GM13976 (cell line): ENCODE measurements around the gene AGBL4.

ENCODE experiments used
- DNase-seq: peaks from one replicate; pipeline ENCODE4 v3.0.0; 2012; ENCODE audit warnings: low spot score
- CTCF ChIP-seq: IDR thresholded peaks from 2 replicates; pipeline ENCODE4 v1.5.1; 2012; ENCODE audit warnings: borderline replicate concordance, mild to moderate bottlenecking; ENCODE audit not compliant: insufficient read depth; ENCODE audit errors: extremely low read depth, missing control alignments, control extremely low read depth
- in situ Hi-C: fragments of 300-500 bp; cut with MboI; formaldehyde crosslinking; loops from one replicate; pipeline ENCODE4 v1.12.0; 2022; ENCODE audit warnings: low sequenced_read_pairs, mixed read lengths, inconsistent platforms; ENCODE audit not compliant: unreplicated experiment

AGBL4 gene

GRCh38 chr1:48966583-48966982 is 1057.2 kb downstream of the AGBL4 start:
- no peak for TF ChIP-seq CTCF
- in situ Hi-C loops = no loop called here
- no peak for DNase-seq

- DNase-seq = no peak
- in situ Hi-C loops = no loop called here
- no peak for TF ChIP-seq CTCF
Measured at GRCh38 chr1:48960320-48960719, 1063.4 kb downstream of the AGBL4 start.

GRCh38 chr1:48955774-48956173 is 1068.0 kb downstream of the AGBL4 start:
- in situ Hi-C loops = no loop called here
- no peak for DNase-seq
- TF ChIP-seq CTCF = no peak

GRCh38 chr1:48953617-48954016 is 1070.1 kb downstream of the AGBL4 start:
- DNase-seq = no peak
- TF ChIP-seq CTCF = no peak
- in situ Hi-C loops = no loop called here

GRCh38 chr1:48948562-48948961 is 1075.2 kb downstream of the AGBL4 start:
- no peak for TF ChIP-seq CTCF
- in situ Hi-C loops = no loop called here
- DNase-seq = no peak

- no peak for DNase-seq
- TF ChIP-seq CTCF = no peak
- in situ Hi-C loops = no loop called here
Measured at GRCh38 chr1:48947761-48948537, 1075.8 kb downstream of the AGBL4 start.
